RPMI7951 (cell line): ENCODE data around the gene GDAP2. TPM values are rescaled to one million over a fixed set of nuclear protein-coding genes. Genes with fewer than 3 reads are reported as not detected.
A peak's percentile ranks its signal among the peaks of the same experiment; 100 is the strongest.
"Not testable (repeated sequence)": the region's sequence is repeated elsewhere in the genome, so short reads cannot be mapped to it uniquely, and the experiment has no call there.

Experiments
- DNase-seq: peaks from one replicate; pipeline ENCODE4 v3.0.0-alpha.2; 2012; ENCODE audit warnings: low read depth
- total RNA-seq: library from RNA; depleted of rRNA; stranded (reverse); fragments of >200 nt; shearing (Covaris generic); gene quantifications from 2 replicates; pipeline ENCODE4 v1.2.3, GENCODE V29; 2014; rRNA removed

Gene GDAP2, protein sequence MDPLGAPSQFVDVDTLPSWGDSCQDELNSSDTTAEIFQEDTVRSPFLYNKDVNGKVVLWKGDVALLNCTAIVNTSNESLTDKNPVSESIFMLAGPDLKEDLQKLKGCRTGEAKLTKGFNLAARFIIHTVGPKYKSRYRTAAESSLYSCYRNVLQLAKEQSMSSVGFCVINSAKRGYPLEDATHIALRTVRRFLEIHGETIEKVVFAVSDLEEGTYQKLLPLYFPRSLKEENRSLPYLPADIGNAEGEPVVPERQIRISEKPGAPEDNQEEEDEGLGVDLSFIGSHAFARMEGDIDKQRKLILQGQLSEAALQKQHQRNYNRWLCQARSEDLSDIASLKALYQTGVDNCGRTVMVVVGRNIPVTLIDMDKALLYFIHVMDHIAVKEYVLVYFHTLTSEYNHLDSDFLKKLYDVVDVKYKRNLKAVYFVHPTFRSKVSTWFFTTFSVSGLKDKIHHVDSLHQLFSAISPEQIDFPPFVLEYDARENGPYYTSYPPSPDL
- 19.4 and 27.4 TPM in 2 replicates for total RNA-seq

DNA sequence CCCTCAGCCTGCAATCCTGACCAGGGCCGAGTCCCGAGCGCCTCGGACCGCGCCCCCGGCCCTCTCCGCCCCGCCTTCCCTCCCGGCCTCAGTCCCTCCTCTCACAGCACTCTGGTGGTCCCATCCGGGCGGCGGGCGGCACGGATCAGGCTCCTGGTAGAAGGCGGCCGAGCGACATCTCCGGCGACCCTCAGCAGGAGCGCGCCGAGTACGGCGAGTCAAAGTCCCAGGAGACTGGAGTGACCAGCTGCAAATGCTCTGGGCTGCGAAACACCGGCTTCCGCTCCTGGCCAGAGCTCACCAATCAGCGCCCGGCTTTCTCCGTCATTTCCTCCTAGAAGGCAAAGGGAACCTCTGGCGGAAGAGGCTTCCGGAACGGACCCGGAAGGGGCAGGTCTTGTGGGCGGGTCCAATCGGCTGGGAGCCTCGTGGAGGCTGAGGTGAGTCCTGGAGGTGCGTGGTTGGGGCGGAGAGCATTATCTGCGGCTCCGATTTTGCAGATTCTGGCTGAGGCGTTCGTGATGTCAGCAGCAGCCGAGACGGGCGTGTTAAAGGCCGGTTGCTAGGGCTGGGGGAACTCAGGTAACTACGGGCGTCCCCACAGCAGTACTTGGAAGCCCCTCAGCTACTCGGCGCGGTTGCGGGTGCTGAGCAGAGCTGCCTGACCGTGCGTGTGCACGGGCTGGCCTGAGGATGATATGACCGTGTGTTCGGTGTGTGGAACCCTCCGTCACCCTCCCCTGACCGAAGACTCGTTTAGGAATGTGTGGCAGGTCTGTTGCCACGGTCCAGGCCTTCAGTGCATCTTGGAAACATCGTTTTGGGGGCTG, at the start of gene GDAP2, which contains the start of gene WDR3:
TSS of gene GDAP2 (minus strand) at position 279 of the 830 bp plus-strand sequence. CDS start 9,264 bp downstream, outside the sequence.
TSS of gene WDR3 (plus strand) at position 397 of the 830 bp plus-strand sequence. CDS start 3,581 bp downstream, outside the sequence.
- peak; percentile 96 for DNase-seq

DNA sequence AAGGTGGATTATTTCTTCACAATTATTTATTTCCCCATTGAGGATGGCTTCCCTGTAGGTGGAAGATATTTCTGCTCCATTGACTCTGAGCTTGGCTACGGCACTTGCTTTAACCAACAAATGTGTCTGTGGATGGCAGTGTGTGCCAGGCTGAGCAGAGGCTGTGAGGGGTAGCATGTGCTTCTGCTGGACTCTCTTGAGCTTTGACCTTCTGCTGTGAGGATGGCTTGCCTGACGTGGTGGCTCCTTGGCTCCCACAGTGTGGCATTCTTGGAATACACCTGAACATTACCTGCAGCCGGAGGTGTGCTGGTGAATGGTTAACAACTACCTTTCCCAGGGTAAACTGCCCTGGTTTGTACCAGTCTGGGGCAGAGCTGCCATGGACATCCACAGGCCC, 47.0 kb upstream of the GDAP2 start:
- no peak for DNase-seq

DNA sequence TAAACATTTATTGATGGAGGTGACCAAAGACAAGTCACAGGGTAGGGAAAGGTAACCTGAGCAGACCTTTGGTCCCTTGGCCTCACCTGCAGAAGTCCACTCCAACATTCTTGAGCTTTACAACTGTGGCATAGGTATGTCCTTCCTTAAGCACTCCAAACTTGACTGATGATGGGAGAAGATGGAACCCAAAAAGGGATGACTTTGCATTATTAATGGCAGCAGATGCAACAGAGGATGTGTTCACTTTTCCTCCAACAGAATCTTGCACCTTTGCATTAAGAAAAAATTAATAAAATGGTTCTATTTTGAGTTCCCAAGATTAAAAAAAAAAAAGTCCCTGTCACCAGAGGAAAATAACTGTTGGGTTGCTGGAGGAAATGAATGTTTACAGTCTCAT, 42.4 kb upstream of the GDAP2 start:
- DNase-seq, result no peak

GRCh38 chr1:117970252-117970651, 40.8 kb upstream of the GDAP2 start:
- no peak for DNase-seq

DNA sequence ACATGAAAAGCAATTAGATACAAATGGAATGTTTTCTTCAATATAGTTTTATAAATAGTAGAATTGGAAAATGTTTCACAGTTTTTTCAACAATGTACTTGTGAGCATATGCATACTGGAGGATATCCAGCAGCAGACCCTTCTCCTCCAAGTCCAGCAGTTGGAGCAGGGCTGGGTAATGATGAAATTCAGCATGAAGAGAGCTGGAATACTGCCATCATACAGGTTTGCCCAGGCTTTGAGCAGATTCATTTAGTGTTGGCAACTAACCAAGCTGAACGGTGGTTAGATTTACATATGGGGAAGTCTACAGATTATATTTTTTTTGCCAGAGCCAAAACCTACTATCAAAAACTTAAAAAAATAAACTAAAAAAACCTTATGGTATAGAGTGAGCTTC, 38.5 kb upstream of the GDAP2 start:
- DNase-seq, result peak; percentile 24

- DNase-seq, result peak; percentile 33
These were observed 38.1 kb upstream of the GDAP2 start for GRCh38 chr1:117967477-117967876.

GRCh38 chr1:117964290-117965038, 35.0 kb upstream of the GDAP2 start:
- DNase-seq, result no peak

DNA sequence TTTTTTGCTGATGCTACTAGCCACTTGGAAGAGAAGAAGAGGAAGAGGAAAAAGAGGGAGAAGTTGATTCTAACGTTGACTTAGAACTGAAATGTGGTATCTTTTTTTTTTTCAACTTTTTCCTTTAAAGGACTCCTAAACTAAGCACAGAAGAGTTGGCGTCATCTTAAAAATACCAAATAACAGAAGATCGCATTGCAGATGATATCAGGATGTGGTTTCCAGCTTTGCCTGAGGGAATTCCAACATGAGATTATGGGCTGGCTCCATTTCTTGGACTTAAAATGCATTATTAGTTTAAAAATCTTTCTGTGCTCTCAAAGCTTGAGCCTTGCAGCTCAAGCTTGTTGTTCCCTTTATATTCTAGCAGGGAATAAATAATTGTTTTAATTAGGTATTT, 29.9 kb upstream of the GDAP2 start:
- peak; percentile 62 for DNase-seq

- peak; percentile 4 for DNase-seq
These were observed 23.0 kb upstream of the GDAP2 start for GRCh38 chr1:117952386-117952785.

DNA sequence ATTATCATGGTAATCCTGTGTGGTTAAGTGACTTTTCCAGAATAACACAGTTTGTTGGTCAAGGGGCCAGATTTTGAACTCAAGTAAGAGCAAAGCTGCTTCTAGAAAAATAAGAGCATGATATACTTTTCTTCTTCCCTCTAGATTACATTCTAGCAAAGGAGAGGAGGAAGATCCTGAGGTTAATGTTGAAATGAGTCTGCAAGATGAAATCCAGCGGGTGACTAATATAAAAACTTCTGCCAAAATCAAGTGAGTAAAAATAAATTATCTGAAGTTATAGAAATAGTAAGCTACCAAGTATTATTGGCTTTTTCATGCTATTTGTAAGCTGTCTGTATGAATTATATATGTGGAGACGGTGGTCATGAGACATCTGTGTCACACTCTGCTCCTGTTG, 12.9 kb upstream of the GDAP2 start:
- DNase-seq, result no peak

- no peak for DNase-seq
These were observed 4.3 kb upstream of the GDAP2 start for GRCh38 chr1:117933769-117934168.

DNA sequence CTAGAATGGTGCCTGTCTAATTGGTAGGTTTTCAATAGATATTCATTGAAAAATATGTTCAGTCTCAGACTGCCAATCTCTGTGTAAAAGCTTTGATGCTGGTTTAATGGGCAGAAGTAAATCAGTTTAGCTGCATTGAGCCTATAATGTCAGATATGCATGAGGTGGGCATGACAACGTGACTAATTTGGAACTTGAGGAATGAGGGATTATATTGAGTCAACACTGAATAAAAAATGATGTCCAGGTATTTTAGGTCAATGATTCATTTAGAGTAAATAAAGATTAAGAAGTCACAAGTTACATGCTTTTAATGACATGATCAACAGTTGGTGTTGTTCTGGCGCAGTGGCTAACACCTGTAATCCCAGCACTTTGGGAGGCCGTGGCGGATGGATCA, 3.2 kb upstream of the GDAP2 start:
- DNase-seq, result no peak

GRCh38 chr1:117930484-117930883, 1.1 kb upstream of the GDAP2 start:
- DNase-seq, result no peak

GRCh38 chr1:117930173-117930447, 689 bp upstream of the GDAP2 start:
- no peak for DNase-seq

DNA sequence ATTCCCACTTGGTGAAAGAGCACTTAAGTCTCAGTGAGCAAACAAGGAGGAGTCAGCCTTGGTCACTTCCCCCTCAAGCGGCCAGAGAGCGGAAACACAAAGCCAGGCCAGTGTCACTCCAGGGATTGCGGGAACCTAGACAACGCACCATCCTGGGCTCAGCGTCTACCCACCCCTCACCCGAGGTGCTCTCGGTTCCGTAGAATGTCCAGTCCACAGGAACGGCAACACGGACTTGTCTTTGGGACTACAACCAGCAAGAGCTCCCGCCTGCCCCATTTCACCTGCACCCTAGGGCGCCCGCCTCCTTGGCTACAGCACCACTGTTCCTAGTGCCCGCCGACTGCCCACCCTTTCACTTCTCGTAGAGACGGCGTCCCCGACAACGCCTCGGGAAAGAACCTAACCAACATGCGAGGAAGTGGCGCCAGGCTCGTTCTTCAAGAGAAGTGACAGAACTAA, 509 bp downstream of the GDAP2 start:
- DNase-seq, result peak; percentile 68

DNA sequence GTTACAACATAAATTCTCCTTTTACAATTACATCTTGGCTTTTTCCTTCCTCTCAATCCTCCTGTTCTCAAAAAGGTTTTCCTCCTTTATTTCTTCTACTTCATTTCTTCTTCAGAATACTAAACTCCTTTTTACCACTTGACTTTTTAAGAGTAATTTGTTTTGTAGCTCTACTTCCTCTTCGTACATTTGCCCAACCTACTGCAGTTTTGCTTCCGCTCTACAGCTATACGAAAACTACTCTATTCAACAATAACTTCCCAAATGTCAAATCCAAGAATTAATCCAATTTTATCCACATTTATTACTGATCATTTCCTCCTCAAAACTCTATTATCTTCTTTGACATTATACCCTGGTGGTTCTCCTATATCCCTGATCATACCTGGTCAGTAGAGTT, 3.4 kb downstream of the GDAP2 start:
- no peak for DNase-seq

- not testable (repeated sequence) for DNase-seq
These were observed 6.7 kb downstream of the GDAP2 start for GRCh38 chr1:117922717-117923116.

- no peak for DNase-seq
These were observed 7.4 kb downstream of the GDAP2 start for GRCh38 chr1:117921991-117922390.

DNA sequence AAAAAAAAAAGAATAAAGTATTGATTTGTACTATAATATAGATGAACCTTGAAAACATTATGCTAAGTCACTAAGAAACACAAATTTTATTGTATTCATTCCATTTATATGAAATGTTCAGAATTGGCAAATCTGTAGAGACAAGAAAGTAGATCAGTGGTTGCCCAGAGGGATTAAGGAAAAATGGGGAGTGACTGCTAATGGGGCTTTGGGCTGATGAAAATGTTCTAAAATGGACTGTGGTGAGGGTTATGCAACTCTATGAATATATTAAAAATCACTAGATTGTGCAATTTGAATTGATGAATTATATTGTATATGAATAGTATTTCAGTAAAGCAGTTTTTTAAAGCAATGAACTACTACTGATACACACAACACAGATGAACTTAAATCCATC, 10.0 kb downstream of the GDAP2 start:
- no peak for DNase-seq

GRCh38 chr1:117911051-117911450, 18.4 kb downstream of the GDAP2 start:
- DNase-seq, result no peak

- no peak for DNase-seq
These were observed 24.4 kb downstream of the GDAP2 start for GRCh38 chr1:117905019-117905418.

- DNase-seq, result no peak
These were observed 24.9 kb downstream of the GDAP2 start for GRCh38 chr1:117904485-117904884.
